RPMI7951 (cell line): ENCODE data around the gene ZBTB32. TPM values are rescaled to one million over a fixed set of nuclear protein-coding genes. Genes with fewer than 3 reads are reported as not detected.
"Not testable (repeated sequence)": the region's sequence is repeated elsewhere in the genome, so short reads cannot be mapped to it uniquely, and the experiment has no call there.

ENCODE experiments used
- DNase-seq: peaks from one replicate; pipeline ENCODE4 v3.0.0-alpha.2; 2012; ENCODE audit warnings: low read depth
- total RNA-seq: library from RNA; depleted of rRNA; stranded (reverse); fragments of >200 nt; shearing (Covaris generic); gene quantifications from 2 replicates; pipeline ENCODE4 v1.2.3, GENCODE V29; 2014; rRNA removed

The ZBTB32 gene
- total RNA-seq: not detected in 2 replicates

GRCh38 chr19:35704218-35704617, at the start of gene ZBTB32:
TSS of gene ZBTB32 (plus strand) at chr19:35704558. CDS start at chr19:35714627, 10,069 bp downstream.
- DNase-seq: no peak

- DNase-seq: not testable (repeated sequence)
These were observed 49.5 kb upstream of the ZBTB32 start for GRCh38 chr19:35654828-35655227.

- DNase-seq: no peak
These were observed 48.8 kb upstream of the ZBTB32 start for GRCh38 chr19:35655600-35655999.

- no peak for DNase-seq
These were observed 47.7 kb upstream of the ZBTB32 start for GRCh38 chr19:35656700-35657099.

- no peak for DNase-seq
These were observed 46.3 kb upstream of the ZBTB32 start for GRCh38 chr19:35657904-35658700.

- DNase-seq: no peak
These were observed 42.4 kb upstream of the ZBTB32 start for GRCh38 chr19:35661995-35662340.

GRCh38 chr19:35663981-35664380, 40.4 kb upstream of the ZBTB32 start:
- DNase-seq: no peak

GRCh38 chr19:35665157-35665556, 39.2 kb upstream of the ZBTB32 start:
- no peak for DNase-seq

- DNase-seq: no peak
These were observed 38.8 kb upstream of the ZBTB32 start for GRCh38 chr19:35665604-35666003.

GRCh38 chr19:35666251-35666913, 38.0 kb upstream of the ZBTB32 start, which contains the start of gene UPK1A:
TSS of gene UPK1A (plus strand) at chr19:35666517. CDS start at chr19:35666813, 296 bp downstream.
- DNase-seq: no peak

- no peak for DNase-seq
These were observed 34.8 kb upstream of the ZBTB32 start for GRCh38 chr19:35669566-35669965.

GRCh38 chr19:35669974-35670373, 34.4 kb upstream of the ZBTB32 start:
- no peak for DNase-seq

GRCh38 chr19:35670686-35671085, 33.7 kb upstream of the ZBTB32 start:
- DNase-seq: no peak

GRCh38 chr19:35671818-35672217, 32.5 kb upstream of the ZBTB32 start:
- DNase-seq: no peak

GRCh38 chr19:35673121-35673804, 31.1 kb upstream of the ZBTB32 start:
- peak; percentile 94 for DNase-seq

GRCh38 chr19:35675589-35676140, 28.7 kb upstream of the ZBTB32 start:
- no peak for DNase-seq

- no peak for DNase-seq
These were observed 14.5 kb upstream of the ZBTB32 start for GRCh38 chr19:35689836-35690235.

GRCh38 chr19:35691106-35691505, 13.3 kb upstream of the ZBTB32 start:
- not testable (repeated sequence) for DNase-seq

- no peak for DNase-seq
These were observed 12.3 kb upstream of the ZBTB32 start for GRCh38 chr19:35692010-35692409.

GRCh38 chr19:35693422-35693821, 10.9 kb upstream of the ZBTB32 start:
- no peak for DNase-seq

GRCh38 chr19:35693835-35694599, 10.3 kb upstream of the ZBTB32 start:
- peak; percentile 86 for DNase-seq
